Mesodermal cell (in vitro differentiated cells): ENCODE data around the gene MAGI3.
"Not testable (repeated sequence)": the region's sequence is repeated elsewhere in the genome, so short reads cannot be mapped to it uniquely, and the experiment has no call there.

Source experiments
- H3K27ac ChIP-seq: 2 replicates; pipeline ENCODE4 v1.7.0; 2013; ENCODE audit warnings: mild to moderate bottlenecking, low read depth, low read length, moderate library complexity; ENCODE audit not compliant: severe bottlenecking
- H3K36me3 ChIP-seq: 2 replicates; pipeline ENCODE4 v1.7.1; 2013; ENCODE audit warnings: mild to moderate bottlenecking, low read length, moderate library complexity; ENCODE audit not compliant: control insufficient read depth, insufficient read depth
- H3K4me1 ChIP-seq: one replicate; pipeline ENCODE4 v1.7.1; 2013; ENCODE audit warnings: mild to moderate bottlenecking, low read length; ENCODE audit not compliant: insufficient read depth, control insufficient read depth, poor library complexity, severe bottlenecking
- H3K4me3 ChIP-seq: 2 replicates; pipeline ENCODE4 v1.7.0; 2013; ENCODE audit warnings: low read length, control low read depth, mild to moderate bottlenecking; ENCODE audit not compliant: insufficient read depth, poor library complexity, severe bottlenecking; ENCODE audit errors: extremely low read depth
- H3K9me3 ChIP-seq: 2 replicates; pipeline ENCODE4 v1.7.1; 2013; ENCODE audit warnings: mild to moderate bottlenecking, low read length, moderate library complexity; ENCODE audit not compliant: control insufficient read depth
- WGBS, 2 experiments: methylation state at CpG; one replicate each; pipeline ENCODE4 v1.1.5; 2013; ENCODE audit warnings: missing lambda C conversion rate in 2 of 2; ENCODE audit not compliant: insufficient coverage in 2 of 2; 5-methylcytosine and 5-hydroxymethylcytosine counted together

Gene MAGI3

DNA sequence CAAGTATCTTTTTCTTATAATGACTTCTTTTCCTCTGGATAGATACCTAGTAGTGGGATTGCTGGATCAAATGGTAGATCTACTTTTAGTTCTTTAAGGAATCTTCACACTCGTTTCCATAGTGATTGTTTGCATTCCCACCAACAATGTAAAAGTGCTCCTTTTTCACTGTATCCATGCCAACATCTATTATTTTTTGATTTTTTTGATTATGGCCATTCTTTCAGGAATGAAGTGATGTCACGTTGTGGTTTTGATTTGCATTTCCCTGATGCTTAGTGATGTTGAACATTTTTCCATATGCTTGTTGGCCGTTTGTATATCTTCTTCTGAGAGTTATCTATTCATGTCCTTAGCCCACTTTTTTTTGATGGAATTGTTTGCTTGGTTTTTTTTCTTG lies 94.8 kb downstream of the MAGI3 start:
- H3K36me3 ChIP-seq, H3K4me1 ChIP-seq, H3K27ac ChIP-seq, H3K9me3 ChIP-seq, H3K4me3 ChIP-seq: not testable (repeated sequence)
- WGBS, 2 experiments, result no CpG with 5 or more reads among the region's 3 CpGs

DNA sequence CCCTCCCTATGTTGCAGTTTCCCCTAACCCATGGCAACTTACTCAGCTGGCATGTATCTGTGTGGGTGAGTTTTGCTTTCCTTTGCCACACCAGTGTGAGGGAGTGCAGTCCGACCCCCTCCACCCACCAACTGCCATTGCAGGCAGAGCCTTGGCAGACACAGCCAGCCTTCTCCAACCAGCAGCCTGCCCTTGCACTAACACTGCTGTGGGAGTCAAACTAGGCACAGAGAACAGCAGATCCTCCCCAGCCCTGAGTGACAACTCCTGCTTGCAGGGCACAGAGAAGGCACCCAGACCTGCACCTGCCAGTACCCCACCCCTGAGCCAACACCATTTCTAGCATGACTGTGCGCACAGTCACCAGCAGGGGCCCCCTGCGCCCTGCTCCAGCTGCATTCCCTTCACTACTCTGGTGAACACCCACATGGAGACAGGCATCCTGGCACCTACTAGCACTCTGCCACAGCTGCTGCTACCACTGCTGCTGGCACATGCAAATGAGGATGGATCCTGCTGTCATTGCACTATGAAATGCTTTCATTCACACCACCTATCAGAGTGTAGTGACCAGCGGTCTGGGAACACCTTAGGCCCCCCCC lies 98.4 kb downstream of the MAGI3 start:
- peaks cover 7% of the 10 kb centered on the region for H3K9me3 ChIP-seq
- H3K4me1 ChIP-seq, result no peaks in the 10 kb centered on the region
- no peaks in the 10 kb centered on the region for H3K36me3 ChIP-seq
- 90 to 92% methylated on average over 2 of the region's 4 CpGs for WGBS, 2 experiments
- H3K4me3 ChIP-seq, result no peak overlapping the region
- H3K27ac ChIP-seq, result no peak overlapping the region

DNA sequence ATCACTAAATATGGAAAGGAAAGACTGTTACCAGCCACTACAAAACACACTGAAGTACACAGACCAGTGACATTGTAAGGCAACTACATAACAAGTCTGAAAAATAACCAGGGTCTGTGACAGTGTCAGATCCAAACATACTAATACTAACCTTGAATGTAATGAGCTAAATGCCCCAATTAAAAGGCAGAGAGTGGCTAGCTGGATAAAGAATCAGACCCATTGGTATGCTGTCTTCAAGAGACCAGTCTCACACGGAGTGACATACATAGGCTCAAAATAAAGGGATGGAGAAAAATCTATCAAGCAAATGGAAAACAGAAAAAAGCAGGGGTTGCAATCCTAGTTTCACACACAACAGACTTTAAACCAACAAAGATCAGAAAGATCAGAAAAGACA lies 100.1 kb downstream of the MAGI3 start:
- Histone ChIP-seq H3K4me3 (no peak overlapping the region), H3K4me1 (no peaks in the 10 kb centered on the region), H3K9me3 (peaks cover 7% of the 10 kb centered on the region), H3K27ac (no peak overlapping the region), H3K36me3 (no peaks in the 10 kb centered on the region)
- WGBS, 2 experiments, result 100% methylated on average over 1 of the region's 1 CpG

GRCh38 chr1:113493533-113493932 lies 103.2 kb downstream of the MAGI3 start:
- Histone ChIP-seq H3K27ac (no peak overlapping the region), H3K9me3 (peaks cover 7% of the 10 kb centered on the region), H3K4me1 (no peaks in the 10 kb centered on the region), H3K4me3 (no peak overlapping the region), H3K36me3 (no peaks in the 10 kb centered on the region)
- 83 to 85% methylated on average over 3 of the region's 3 CpGs for WGBS, 2 experiments

- Histone ChIP-seq H3K27ac (no peak overlapping the region), H3K36me3 (no peaks in the 10 kb centered on the region), H3K9me3 (peaks cover under 1% of the 10 kb centered on the region), H3K4me3 (no peak overlapping the region), H3K4me1 (no peaks in the 10 kb centered on the region)
- 100% methylated on average over 1 of the region's 1 CpG; no CpG with 5 or more reads in 1 of the 2 experiments for whole genome bisulfite sequencing, 2 experiments
These were observed 115.0 kb downstream of the MAGI3 start for GRCh38 chr1:113505357-113505756.

DNA sequence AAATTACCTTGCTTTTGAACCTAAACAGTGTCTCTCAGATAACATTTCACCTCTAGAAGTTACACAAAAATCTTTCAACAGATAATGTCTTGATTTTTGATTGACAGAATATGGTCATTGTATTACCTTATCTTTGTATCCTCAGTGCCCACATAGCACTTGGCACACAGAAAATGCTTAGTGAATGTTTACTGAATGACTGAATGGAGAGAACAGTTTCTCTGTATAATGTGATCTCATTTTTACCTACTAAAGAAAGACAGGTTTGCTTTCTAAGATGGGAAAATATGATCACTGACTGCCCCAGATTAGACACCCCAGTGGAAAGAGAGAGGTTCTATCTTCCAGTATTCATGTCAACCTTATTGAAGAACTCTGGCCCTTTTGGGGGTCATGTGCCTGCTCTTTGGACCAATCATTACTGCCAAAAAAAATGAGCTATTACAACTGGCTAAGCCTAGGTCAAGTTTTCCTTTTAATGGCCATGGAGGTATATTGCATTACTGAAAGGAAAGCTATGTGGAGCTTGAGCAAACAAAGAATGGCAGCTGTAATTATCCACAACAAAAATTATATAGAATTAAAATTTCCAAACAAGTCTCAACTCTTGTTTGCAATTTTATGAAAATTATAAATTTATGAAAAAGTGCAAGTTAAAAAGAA lies 117.4 kb downstream of the MAGI3 start:
- Histone ChIP-seq H3K27ac (no peak overlapping the region), H3K4me3 (no peak overlapping the region), H3K36me3 (no peaks in the 10 kb centered on the region), H3K4me1 (no peaks in the 10 kb centered on the region), H3K9me3 (peaks cover 11% of the 10 kb centered on the region)

DNA sequence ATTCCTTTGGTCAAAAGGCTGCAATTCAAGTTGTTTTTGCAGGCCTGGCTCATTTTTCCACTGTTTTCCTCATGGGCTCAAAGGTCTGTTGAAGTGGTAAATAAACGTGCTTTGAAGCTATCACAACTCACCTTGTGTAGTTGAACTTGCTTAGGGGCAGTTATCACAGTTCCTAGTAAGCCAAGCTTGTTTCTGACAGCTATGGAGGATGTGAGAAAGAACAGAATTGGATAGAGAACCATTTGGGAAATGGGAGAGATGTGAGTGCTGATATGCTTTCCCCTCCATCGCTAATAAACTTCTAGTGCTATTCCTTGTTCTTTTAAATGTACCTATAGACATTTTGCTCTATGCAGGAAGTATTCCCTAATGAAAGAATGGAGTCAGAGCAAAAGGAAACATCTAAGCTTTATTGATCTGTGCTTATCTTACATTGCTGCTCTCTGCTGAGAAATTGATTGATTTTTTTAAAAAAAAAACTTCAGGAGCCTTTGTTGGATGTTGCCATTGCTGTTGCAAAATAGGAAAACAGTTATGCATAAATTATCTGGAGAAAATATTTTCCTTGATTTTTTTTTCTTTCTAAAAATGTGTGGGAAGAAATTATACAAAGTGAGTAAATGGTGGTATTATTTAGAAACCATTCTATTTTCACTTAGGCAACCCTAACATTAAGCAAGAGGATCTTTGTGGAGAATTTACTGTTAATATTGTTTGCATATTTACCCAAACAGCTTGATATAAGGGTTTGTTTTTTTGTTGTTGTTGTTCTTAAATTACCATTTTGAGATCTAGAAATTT lies 118.2 kb downstream of the MAGI3 start:
- 92% methylated on average over 1 of the region's 2 CpGs; no CpG with 5 or more reads in 1 of the 2 experiments for WGBS, 2 experiments
- H3K4me1 ChIP-seq, result no peaks in the 10 kb centered on the region
- H3K4me3 ChIP-seq, result no peak overlapping the region
- peaks cover 11% of the 10 kb centered on the region for H3K9me3 ChIP-seq
- no peaks in the 10 kb centered on the region for H3K36me3 ChIP-seq
- H3K27ac ChIP-seq, result no peak overlapping the region

GRCh38 chr1:113509766-113510165 lies 119.5 kb downstream of the MAGI3 start:
- WGBS, 2 experiments, result 100% methylated on average over 2 of the region's 12 CpGs; no CpG with 5 or more reads in 1 of the 2 experiments
- H3K9me3 ChIP-seq, result peaks cover 11% of the 10 kb centered on the region
- not testable (repeated sequence) for H3K27ac ChIP-seq, H3K4me3 ChIP-seq, H3K4me1 ChIP-seq, H3K36me3 ChIP-seq

DNA sequence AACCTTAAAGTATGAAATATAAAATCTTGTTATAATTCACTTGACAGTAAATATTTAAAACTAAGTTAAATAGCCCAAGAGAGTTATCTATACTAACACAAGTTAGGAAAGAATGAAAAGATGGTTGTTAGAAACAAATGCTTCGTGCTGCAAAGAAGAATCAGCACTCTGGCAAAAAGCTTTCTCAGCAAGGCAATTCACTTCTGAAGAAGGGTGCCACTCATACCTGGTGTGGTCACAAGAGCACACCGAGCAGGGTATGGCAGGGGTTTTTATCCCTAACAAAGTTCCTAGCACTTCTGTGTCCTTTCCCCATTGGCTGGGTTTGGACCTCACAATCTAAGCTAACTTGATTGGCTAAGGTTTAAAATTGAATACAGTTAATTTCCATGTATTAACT lies 121.0 kb downstream of the MAGI3 start:
- Histone ChIP-seq H3K9me3 (peaks cover 11% of the 10 kb centered on the region), H3K36me3 (no peaks in the 10 kb centered on the region), H3K4me1 (no peaks in the 10 kb centered on the region), H3K27ac (no peak overlapping the region), H3K4me3 (no peak overlapping the region)
- WGBS, 2 experiments, result 93 to 100% methylated on average over 2 of the region's 2 CpGs

DNA sequence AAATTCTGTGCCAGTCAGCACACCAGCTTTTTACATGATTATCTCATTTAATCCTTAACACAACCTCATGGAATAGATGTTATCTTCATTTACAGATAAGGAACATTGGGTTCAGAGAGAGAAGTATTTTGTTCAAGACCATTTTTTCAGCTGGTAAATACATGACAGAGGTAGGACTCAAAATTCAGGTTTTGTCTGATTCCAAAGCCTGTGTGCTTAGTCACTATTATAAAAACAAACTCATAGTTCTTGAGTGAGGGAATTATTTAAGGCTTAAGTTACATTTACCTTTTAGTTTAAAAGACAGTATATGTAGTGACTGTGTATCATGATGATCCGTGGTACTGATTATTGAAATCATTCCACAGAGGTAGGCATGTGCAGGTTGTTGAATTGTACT lies 125.2 kb downstream of the MAGI3 start:
- 83 to 88% methylated on average over 1 of the region's 1 CpG for WGBS, 2 experiments
- Histone ChIP-seq H3K9me3 (peaks cover 9% of the 10 kb centered on the region), H3K27ac (no peak overlapping the region), H3K4me1 (no peaks in the 10 kb centered on the region), H3K4me3 (no peak overlapping the region), H3K36me3 (no peaks in the 10 kb centered on the region)

DNA sequence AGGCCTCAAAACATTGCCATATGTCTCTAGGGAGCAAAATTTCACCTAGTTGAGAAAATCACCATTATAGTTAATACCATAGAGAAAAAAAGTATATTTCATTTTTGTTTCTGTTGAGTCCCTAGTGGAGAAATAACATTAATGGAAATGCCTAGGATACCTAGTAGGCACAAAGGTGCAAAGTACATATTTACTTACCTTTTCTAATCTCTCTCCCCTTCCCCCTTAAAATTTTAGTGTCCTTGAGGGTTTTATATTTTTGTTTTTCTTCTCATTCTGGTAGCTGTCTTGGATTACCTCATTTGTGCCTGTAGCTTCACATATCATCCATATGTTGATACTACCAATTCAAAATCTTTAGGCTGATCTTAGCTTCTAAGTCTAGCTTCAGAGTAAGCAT lies 127.0 kb downstream of the MAGI3 start:
- Histone ChIP-seq H3K9me3 (no peaks in the 10 kb centered on the region), H3K36me3 (no peaks in the 10 kb centered on the region), H3K4me1 (no peaks in the 10 kb centered on the region), H3K4me3 (no peak overlapping the region), H3K27ac (no peak overlapping the region)
